Activated T-cell treated with anti-CD3 and anti-CD28 coated beads, Interleukin-2, amount 50 U/mL, for 48 hours (primary cell): ENCODE results near the gene LPCAT1.
A peak's percentile ranks its signal among the peaks of the same experiment; 100 is the strongest.
"Not testable (repeated sequence)": the region's sequence is repeated elsewhere in the genome, so short reads cannot be mapped to it uniquely, and the experiment has no call there.

Source experiments
- DNase-seq, 2 experiments: peaks; one replicate each; pipeline ENCODE4 v3.0.0-alpha.2; 2020

The LPCAT1 gene

GRCh38 chr5:1442222-1443145, 81.3 kb downstream of the LPCAT1 start:
- DNase-seq, result no peak

GRCh38 chr5:1441166-1441865, 82.4 kb downstream of the LPCAT1 start:
- peak in 1 of 2 experiments; percentile 8 for DNase-seq

- no peak for DNase-seq
Observed at GRCh38 chr5:1440098-1440493, 83.7 kb downstream of the LPCAT1 start.

DNA sequence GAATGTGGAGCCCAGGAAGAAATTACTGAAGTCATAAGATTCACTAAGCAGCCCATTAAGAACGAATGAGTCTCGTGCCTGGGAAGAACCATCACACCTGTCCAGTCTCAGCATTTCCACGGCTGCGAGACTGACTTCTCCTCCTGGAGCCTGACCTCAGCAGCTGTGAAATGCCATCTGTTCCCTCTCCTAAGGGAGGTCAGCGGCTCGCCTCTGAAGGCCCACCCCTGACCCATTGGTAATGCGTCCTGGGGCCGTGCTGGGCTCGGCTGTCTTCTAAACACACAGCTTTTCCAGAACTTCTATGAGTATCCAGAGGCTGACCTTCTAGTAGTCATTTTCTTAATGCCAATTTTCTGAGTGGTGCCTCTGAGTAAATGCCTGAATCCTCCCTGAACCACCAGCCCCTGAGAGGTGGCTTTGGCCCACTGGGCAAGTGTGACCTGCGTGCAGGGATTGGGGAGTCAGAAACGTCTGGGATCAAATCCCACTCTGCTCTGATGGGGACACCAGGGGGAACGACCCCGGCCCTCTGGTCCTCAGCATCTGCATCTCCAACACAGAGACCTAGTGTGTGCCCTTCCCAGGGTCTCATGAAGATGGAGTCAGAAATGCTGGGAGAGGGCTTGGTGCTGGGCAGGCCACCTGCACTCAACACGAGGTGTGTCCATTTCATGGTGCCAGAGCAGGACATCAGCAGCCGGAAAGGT, 84.2 kb downstream of the LPCAT1 start:
- DNase-seq, result peak in 1 of 2 experiments; percentile 7

- DNase-seq, result no peak
Observed at GRCh38 chr5:1438871-1439270, 84.9 kb downstream of the LPCAT1 start.

DNA sequence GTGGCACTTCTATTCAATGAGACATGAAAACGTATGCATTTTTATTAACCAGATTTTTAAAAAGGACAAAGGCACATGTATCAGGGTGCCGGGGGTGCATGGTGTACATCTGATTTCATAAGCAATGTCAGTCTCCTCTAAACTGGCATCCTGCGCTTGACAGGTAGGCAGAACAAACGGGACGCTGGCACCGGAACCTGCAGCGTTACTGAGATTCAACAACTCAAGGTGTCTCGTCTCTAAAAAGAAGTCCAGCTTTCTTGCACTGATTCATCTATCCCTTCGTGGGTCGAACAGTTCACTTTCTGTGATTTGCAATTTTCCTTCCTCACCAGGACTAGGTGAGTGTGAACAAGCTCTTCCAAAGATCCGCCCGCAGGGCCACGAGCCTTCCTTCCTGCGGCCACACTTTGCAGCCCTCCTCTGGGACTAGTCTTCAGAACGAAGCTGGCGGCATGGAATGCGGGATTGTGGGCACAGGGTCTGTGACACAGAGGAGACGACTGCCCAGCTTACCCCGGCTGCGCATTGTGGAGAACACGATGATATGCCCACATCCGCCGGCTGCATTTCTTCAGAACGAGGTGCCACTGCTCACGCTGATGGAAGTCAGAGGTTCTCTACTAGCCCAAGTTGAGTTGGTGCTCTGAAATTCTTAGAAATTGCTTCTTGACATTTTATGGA, 85.7 kb downstream of the LPCAT1 start:
- peak in 1 of 2 experiments; percentile 7 for DNase-seq

DNA sequence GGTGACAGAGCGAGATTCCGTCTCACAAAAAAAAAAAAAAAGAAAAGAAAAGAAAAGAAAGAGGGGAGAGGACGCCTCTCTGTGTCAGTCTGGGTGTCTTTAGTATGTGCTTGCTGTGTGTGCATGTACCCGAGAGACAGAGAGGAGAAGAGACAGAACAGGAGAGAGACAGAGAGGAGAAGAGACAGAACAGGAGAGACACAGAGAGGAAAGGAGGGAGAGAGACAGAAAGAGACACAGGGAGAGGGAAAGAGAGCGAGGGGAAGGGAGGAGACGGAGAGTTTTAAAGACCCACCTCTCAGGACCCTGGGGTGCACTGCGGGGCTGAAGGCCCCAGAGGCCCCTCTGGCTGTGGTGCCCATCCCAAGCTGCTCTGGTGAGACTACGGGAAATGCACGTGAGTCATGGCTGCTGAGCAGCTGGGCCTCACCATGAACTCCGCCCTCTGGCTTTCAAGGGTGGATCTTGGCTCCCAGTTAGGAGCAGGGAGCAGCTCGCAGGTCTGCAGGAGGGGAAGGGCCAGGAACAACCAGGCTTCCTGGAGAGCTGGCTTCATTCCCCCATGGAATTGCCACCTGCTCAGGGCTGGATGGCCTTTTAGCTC, 86.4 kb downstream of the LPCAT1 start:
- peak in 1 of 2 experiments; percentile 11 for DNase-seq

GRCh38 chr5:1436681-1437080, 87.1 kb downstream of the LPCAT1 start:
- peak in 1 of 2 experiments; percentile 3 for DNase-seq

- no peak for DNase-seq
Observed at GRCh38 chr5:1436036-1436435, 87.7 kb downstream of the LPCAT1 start.

GRCh38 chr5:1435369-1435768, 88.4 kb downstream of the LPCAT1 start:
- DNase-seq, result no peak

- DNase-seq, result peak in 1 of 2 experiments; percentile 5
Observed at GRCh38 chr5:1432296-1432695, 91.5 kb downstream of the LPCAT1 start.

- peak in 1 of 2 experiments; percentile 3 for DNase-seq
Observed at GRCh38 chr5:1431896-1432295, 91.9 kb downstream of the LPCAT1 start.

GRCh38 chr5:1431021-1431811, 92.5 kb downstream of the LPCAT1 start:
- DNase-seq, result no peak

DNA sequence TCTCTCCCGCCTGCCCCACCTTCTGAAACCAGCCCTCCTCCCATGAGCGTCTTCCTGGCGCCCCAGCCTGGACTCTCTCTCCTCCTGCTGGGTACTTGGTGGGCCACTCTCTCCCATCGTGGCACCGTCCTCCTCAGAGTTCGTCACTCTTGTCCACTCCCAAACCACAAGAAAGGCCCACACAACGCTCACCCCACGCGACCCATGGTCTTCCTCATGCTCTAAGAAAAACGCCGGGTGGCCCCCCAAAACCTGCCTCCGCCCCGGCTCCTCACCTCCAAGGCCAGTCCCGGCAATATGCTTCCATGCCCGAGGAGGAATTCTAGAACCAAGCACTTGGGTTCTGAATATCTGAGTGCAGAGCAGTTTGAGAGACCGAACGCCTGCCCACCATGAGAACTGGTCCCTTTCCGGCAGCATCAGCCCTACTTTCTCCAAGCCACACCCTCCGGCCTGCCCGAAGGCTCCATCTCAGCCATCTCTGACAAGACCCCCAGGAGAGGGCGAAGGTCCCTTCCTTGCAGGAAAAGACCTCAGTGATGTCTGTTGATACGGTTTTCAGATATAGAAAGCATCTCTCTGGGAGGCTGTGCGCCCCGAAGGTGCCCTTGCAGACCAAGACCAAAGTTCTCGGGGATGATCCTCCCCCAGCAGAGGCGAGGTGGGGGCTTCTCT, 93.5 kb downstream of the LPCAT1 start:
- no peak for DNase-seq

DNA sequence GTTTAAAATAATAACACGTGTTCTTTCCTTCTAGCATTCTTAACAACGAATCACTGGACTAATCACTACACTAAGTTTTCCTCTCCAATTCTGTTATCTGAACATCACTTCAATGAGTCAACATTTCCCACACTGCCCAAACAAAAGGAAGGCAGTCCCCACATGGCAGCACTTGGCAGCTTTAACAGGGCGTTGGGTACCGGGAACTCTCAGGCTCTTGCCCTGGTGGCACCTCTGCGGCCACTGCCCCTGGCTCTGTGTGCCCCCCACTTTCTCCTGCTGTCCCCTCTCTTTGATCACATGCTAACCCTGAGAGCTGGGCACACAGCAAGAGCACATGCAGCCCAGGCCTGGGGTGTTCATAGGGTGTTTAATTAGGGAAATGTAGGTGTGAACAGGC, 94.3 kb downstream of the LPCAT1 start:
- no peak for DNase-seq

DNA sequence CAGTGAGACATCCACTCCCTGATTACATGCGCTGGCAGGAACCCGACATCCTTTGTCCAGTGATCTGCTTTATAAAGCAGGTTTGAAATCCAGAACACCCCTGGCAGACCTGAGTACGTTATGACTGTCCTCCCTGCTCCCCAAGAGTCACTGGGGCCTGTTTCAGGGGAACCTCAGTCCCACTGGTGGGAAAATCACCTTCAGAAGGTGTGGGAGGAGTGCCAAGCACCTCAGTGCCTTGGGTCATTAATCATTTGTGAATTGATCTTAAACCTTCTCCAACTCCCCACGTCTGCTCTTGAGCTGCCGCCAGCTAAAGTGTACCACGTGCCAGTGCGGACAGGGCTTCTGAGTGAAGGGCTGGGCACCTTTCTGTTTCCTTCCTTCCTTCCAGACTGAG, 94.7 kb downstream of the LPCAT1 start:
- no peak for DNase-seq

DNA sequence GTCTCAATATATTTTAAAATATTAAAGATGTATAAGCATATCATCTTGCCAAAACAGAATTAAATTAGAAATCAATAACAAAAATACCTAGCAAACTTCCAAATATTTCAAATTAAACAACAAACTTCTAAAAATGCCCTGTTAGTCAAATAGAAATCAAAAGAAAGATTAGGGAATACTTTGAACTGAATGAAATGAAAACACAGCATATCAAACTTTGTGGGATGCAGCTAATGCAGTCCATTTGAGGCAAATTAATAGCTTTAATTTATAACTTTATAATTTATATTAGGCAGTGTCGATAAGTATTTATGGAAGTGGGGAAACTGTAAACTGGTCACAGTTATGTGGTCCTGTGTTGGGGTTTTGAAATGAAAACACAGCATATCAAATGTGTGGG, 95.7 kb downstream of the LPCAT1 start:
- DNase-seq, result no peak

- no peak for DNase-seq
Observed at GRCh38 chr5:1424716-1425115, 99.0 kb downstream of the LPCAT1 start.

- no peak for DNase-seq
Observed at GRCh38 chr5:1423901-1424603, 99.7 kb downstream of the LPCAT1 start.

DNA sequence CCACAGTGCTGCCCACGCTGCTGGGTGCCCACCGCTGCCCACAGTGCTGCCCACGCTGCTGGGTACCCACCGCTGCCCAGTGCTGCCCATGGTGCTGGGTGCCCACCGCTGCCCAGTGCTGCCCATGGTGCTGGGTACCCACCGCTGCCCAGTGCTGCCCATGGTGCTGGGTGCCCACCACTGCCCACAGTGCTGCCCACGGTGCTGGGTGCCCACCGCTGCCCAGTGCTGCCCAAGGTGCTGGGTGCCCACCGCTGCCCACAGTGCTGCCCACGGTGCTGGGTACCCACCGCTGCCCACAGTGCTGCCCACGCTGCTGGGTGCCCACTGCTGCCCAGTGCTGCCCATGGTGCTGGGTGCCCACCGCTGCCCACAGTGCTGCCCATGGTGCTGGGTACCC, 101.2 kb downstream of the LPCAT1 start:
- not testable (repeated sequence) for DNase-seq
